HCT116 (cell line): ENCODE measurements around the gene KCNV2.

Experiments
- CEBPB ChIP-seq: IDR thresholded peaks from 2 replicates; pipeline ENCODE4 v1.6.1; 2012; ENCODE audit warnings: low read depth
- EZH2phosphoT487 ChIP-seq: fragments of 200-600 bp; IDR thresholded peaks from 2 replicates; pipeline ENCODE4 v1.6.1; 2018; ENCODE audit warnings: antibody characterized with exemption, borderline replicate concordance
- POLR2A ChIP-seq: IDR thresholded peaks from 2 replicates; pipeline ENCODE4 v1.7.0; 2011; ENCODE audit warnings: borderline replicate concordance; ENCODE audit not compliant: insufficient read depth, insufficient read length; ENCODE audit errors: extremely low read depth
- POLR2AphosphoS5 ChIP-seq: IDR thresholded peaks from 2 replicates; pipeline ENCODE4 v1.6.1; 2011; ENCODE audit warnings: mild to moderate bottlenecking, low read depth, low read length, moderate library complexity
- SP1 ChIP-seq: IDR thresholded peaks from 2 replicates; pipeline ENCODE4 v1.6.1; 2012; ENCODE audit warnings: low read depth
- SRF ChIP-seq: IDR thresholded peaks from 2 replicates; pipeline ENCODE4 v1.6.1; 2012; ENCODE audit warnings: low read depth
- ZBTB33 ChIP-seq: IDR thresholded peaks from 2 replicates; pipeline ENCODE4 v1.6.1; 2011; ENCODE audit warnings: mild to moderate bottlenecking, low read length, moderate library complexity; ENCODE audit not compliant: insufficient replicate concordance; ENCODE audit errors: extremely low read depth
- ZNF274 ChIP-seq: fragments of 200-500 bp; sonication (Bioruptor generic); IDR thresholded peaks from 2 replicates; pipeline ENCODE4 v1.6.1; 2014; ENCODE audit warnings: mild to moderate bottlenecking, low read depth, low read length, inconsistent platforms
- TF ChIP-seq, protein P1 (sequence below), 3 experiments: fragments of 200-600 bp in 1 of 3; sonication (generic) in 1 of 3; IDR thresholded peaks in 2 of 3; conservative IDR thresholded peaks in 1 of 3; 2 replicates each; pipeline ENCODE4 v1.5.1; 2012 to 2017; ENCODE audit warnings: low read depth in 2 of 3, low read length in 2 of 3, antibody characterized with exemption in 1 of 3, borderline replicate concordance in 1 of 3, control low read depth in 1 of 3, mild to moderate bottlenecking in 1 of 3, mixed read lengths in 1 of 3, mixed run types in 1 of 3, moderate library complexity in 1 of 3; ENCODE audit not compliant: insufficient read depth in 1 of 3

- TF ChIP-seq SRF (no peak), CEBPB (no peak), ZBTB33 (no peak), SP1 (no peak), POLR2AphosphoS5 (no peak), POLR2A (no peak), EZH2phosphoT487 (no peak), ZNF274 (no peak)
- TF ChIP-seq, protein P1, sequence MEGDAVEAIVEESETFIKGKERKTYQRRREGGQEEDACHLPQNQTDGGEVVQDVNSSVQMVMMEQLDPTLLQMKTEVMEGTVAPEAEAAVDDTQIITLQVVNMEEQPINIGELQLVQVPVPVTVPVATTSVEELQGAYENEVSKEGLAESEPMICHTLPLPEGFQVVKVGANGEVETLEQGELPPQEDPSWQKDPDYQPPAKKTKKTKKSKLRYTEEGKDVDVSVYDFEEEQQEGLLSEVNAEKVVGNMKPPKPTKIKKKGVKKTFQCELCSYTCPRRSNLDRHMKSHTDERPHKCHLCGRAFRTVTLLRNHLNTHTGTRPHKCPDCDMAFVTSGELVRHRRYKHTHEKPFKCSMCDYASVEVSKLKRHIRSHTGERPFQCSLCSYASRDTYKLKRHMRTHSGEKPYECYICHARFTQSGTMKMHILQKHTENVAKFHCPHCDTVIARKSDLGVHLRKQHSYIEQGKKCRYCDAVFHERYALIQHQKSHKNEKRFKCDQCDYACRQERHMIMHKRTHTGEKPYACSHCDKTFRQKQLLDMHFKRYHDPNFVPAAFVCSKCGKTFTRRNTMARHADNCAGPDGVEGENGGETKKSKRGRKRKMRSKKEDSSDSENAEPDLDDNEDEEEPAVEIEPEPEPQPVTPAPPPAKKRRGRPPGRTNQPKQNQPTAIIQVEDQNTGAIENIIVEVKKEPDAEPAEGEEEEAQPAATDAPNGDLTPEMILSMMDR (IDR thresholded peaks at IDR 0.05 in 2 of 3, conservative IDR thresholded peaks at IDR 0.05 in 1 of 3; ENCODE audit: borderline replicate concordance in 1 of 3, insufficient read depth in 1 of 3, low read depth in 2 of 3, low read length in 2 of 3): no peak
Measured at GRCh38 chr9:2718698-2719033, 1.4 kb downstream of the KCNV2 start.
